CD14-positive monocyte (primary cell): ENCODE data around the gene MSTN. TPM values are rescaled to one million over a fixed set of nuclear protein-coding genes. Genes with fewer than 3 reads are reported as not detected.
"Not testable (repeated sequence)": the region's sequence is repeated elsewhere in the genome, so short reads cannot be mapped to it uniquely, and the experiment has no call there.

ENCODE experiments used
- DNase-seq, 3 donors: peaks; one replicate each; pipeline ENCODE4 v3.0.0-alpha.2; 2011 to 2022
- H2AFZ ChIP-seq: 2 replicates; pipeline ENCODE4 v1.6.0; 2012; ENCODE audit warnings: mild to moderate bottlenecking, low read depth, low read length, inconsistent platforms; ENCODE audit not compliant: insufficient read depth, poor library complexity, severe bottlenecking
- H3K27ac ChIP-seq, 2 donors: 1 replicate in 1 of 2; 2 replicates in 1 of 2; pipeline ENCODE4 v1.5.1; 2012 to 2013; ENCODE audit warnings: low read length in 2 of 2, control low read depth in 1 of 2, inconsistent platforms in 1 of 2, low read depth in 1 of 2, mild to moderate bottlenecking in 1 of 2
- H3K27me3 ChIP-seq, 2 donors: one replicate each; pipeline versions ENCODE4 v1.6.0 to v1.6.1; 2011 to 2013; ENCODE audit warnings: low read length in 2 of 2; ENCODE audit not compliant: control insufficient read depth in 2 of 2, insufficient read depth in 2 of 2
- H3K36me3 ChIP-seq, 2 donors: replicated peaks in 1 of 2; 1 replicate in 1 of 2; 2 replicates in 1 of 2; pipeline versions ENCODE4 v1.5.1 to v1.6.1; 2012 to 2013; ENCODE audit warnings: low read length in 2 of 2, control low read depth in 1 of 2, inconsistent platforms in 1 of 2, mild to moderate bottlenecking in 1 of 2; ENCODE audit not compliant: insufficient read depth in 2 of 2, control insufficient read depth in 1 of 2
- H3K4me1 ChIP-seq, 2 donors: 1 replicate in 1 of 2; 2 replicates in 1 of 2; pipeline versions ENCODE4 v1.5.1 to v1.6.1; 2012 to 2013; ENCODE audit warnings: low read length in 2 of 2, control low read depth in 1 of 2, inconsistent platforms in 1 of 2, mild to moderate bottlenecking in 1 of 2, moderate library complexity in 1 of 2; ENCODE audit not compliant: insufficient read depth in 2 of 2, control insufficient read depth in 1 of 2
- H3K4me2 ChIP-seq: replicated peaks from 2 replicates; pipeline ENCODE3; 2012; ENCODE audit warnings: low read length, moderate library complexity, mild to moderate bottlenecking; ENCODE audit not compliant: poor library complexity, severe bottlenecking; ENCODE audit errors: extremely low read depth
- H3K4me3 ChIP-seq, 3 experiments: fragments of 200-600 bp in 1 of 3; sonication (generic) in 1 of 3; replicated peaks in 1 of 3; 1 replicate in 2 of 3; 2 replicates in 1 of 3; pipeline ENCODE4 v1.5.1; 2011 to 2013; ENCODE audit warnings: low read length in 3 of 3, mild to moderate bottlenecking in 3 of 3, control low read depth in 2 of 3, low read depth in 2 of 3, inconsistent platforms in 1 of 3, moderate library complexity in 1 of 3
- H3K79me2 ChIP-seq: 2 replicates; pipeline ENCODE4 v1.6.0; 2012; ENCODE audit warnings: mild to moderate bottlenecking, control low read depth, inconsistent platforms, low read length, moderate library complexity; ENCODE audit not compliant: insufficient read depth
- H3K9ac ChIP-seq: 2 replicates; pipeline ENCODE4 v1.6.0; 2017; ENCODE audit warnings: low read length, mild to moderate bottlenecking; ENCODE audit not compliant: insufficient read depth, poor library complexity, severe bottlenecking
- H3K9me3 ChIP-seq, 2 donors: replicated peaks in 1 of 2; 1 replicate in 1 of 2; 2 replicates in 1 of 2; pipeline versions ENCODE4 v1.5.1 to v1.6.1; 2012 to 2013; ENCODE audit warnings: low read length in 2 of 2, control low read depth in 1 of 2; ENCODE audit not compliant: control insufficient read depth in 1 of 2, insufficient read depth in 1 of 2
- H4K20me1 ChIP-seq: 2 replicates; pipeline ENCODE4 v1.6.0; 2012; ENCODE audit warnings: mild to moderate bottlenecking, low read length, control low read depth, moderate library complexity; ENCODE audit not compliant: insufficient read depth
- H3K27ac Mint-ChIP-seq, 7 donors: one replicate each; pipeline ENCODE4 v1.8.0; 2020; ENCODE audit warnings: mild to moderate bottlenecking in 7 of 7, mixed read lengths in 7 of 7, moderate library complexity in 6 of 7, inconsistent platforms in 2 of 7
- H3K27me3 Mint-ChIP-seq, 3 donors: one replicate each; pipeline ENCODE4 v1.8.0; 2021 to 2022; ENCODE audit warnings: low read depth in 3 of 3, mild to moderate bottlenecking in 3 of 3, mixed read lengths in 3 of 3, moderate library complexity in 3 of 3, inconsistent platforms in 1 of 3
- H3K36me3 Mint-ChIP-seq, 2 donors: one replicate each; pipeline ENCODE4 v1.8.0; 2020; ENCODE audit warnings: mixed read lengths in 2 of 2, inconsistent platforms in 1 of 2, mild to moderate bottlenecking in 1 of 2
- H3K4me1 Mint-ChIP-seq: one replicate; pipeline ENCODE4 v1.8.0; 2020; ENCODE audit warnings: mild to moderate bottlenecking, mixed read lengths
- H3K4me3 Mint-ChIP-seq, 2 donors: one replicate each; pipeline ENCODE4 v1.8.0; 2020; ENCODE audit warnings: mild to moderate bottlenecking in 2 of 2, mixed read lengths in 2 of 2, moderate library complexity in 1 of 2
- H3K9me3 Mint-ChIP-seq, 7 donors: one replicate each; pipeline ENCODE4 v1.8.0; 2020 to 2022; ENCODE audit warnings: mixed read lengths in 7 of 7, mild to moderate bottlenecking in 6 of 7, moderate library complexity in 6 of 7, inconsistent platforms in 2 of 7
- CTCF ChIP-seq: fragments of 200-600 bp; IDR thresholded peaks from one replicate; pipeline ENCODE4 v1.8.0; 2022; ENCODE audit warnings: antibody characterized with exemption, mild to moderate bottlenecking
- WGBS: methylation state at CpG from one replicate; pipeline ENCODE4 v1.1.5; 2013; ENCODE audit warnings: missing lambda C conversion rate; ENCODE audit not compliant: insufficient coverage; 5-methylcytosine and 5-hydroxymethylcytosine counted together
- intact Hi-C, 2 donors: fragments of 100-400 bp; cut with micrococcal nuclease; formaldehyde crosslinking; loops; one replicate each; pipeline versions ENCODE4 v1.15.0 to v1.15.1; 2023
- polyA plus RNA-seq, 3 donors: library from polyadenylated mRNA; depleted of rRNA in 1 of 3; unstranded in 2 of 3; stranded (reverse) in 1 of 3; fragments of 300-500 nt in 2 of 3; fragments of >200 nt in 1 of 3; fragmentation: Illumina TruSeq in 2 of 3; gene quantifications; 1 replicate in 2 of 3; 2 replicates in 1 of 3; pipeline ENCODE4 v1.2.3, GENCODE V29; 2012 to 2021

MSTN gene
- polyA plus RNA-seq, 3 donors, result not detected

GRCh38 chr2:190043441-190043840 lies 19.1 kb downstream of the MSTN start:
- no peak overlapping the region for H3K9ac ChIP-seq
- H3K36me3 Mint-ChIP-seq, result no peaks in the 10 kb centered on the region
- no peaks in the 10 kb centered on the region for H3K79me2 ChIP-seq
- no peak overlapping the region for H3K27ac Mint-ChIP-seq
- H3K27ac ChIP-seq, result no peak overlapping the region
- WGBS, result 100% methylated on average over 2 of the region's 3 CpGs
- no peak overlapping the region for H2AFZ ChIP-seq
- intact Hi-C loops, result no loop called here
- H3K27me3 ChIP-seq, result no peaks in the 10 kb centered on the region
- peaks cover 3 to 5% (median 3%) of the 10 kb centered on the region in 3 donors for H3K27me3 Mint-ChIP-seq
- H3K9me3 Mint-ChIP-seq, result peaks cover 0 to 3% (median 2%) of the 10 kb centered on the region in 7 donors
- no peak overlapping the region for H3K4me2 ChIP-seq
- no peak for DNase-seq
- no peak overlapping the region for H3K4me3 ChIP-seq
- no peak overlapping the region for H3K4me3 Mint-ChIP-seq
- no peaks in the 10 kb centered on the region for H4K20me1 ChIP-seq
- no peaks in the 10 kb centered on the region for H3K36me3 ChIP-seq
- H3K9me3 ChIP-seq, result no peaks in the 10 kb centered on the region
- no peak for TF ChIP-seq CTCF
- no peaks in the 10 kb centered on the region for H3K4me1 ChIP-seq
- H3K4me1 Mint-ChIP-seq, result peaks cover 3% of the 10 kb centered on the region

GRCh38 chr2:190036071-190036470 lies 26.5 kb downstream of the MSTN start:
- no peak overlapping the region for H3K4me3 Mint-ChIP-seq
- no peak overlapping the region for H3K9ac ChIP-seq
- H3K4me1 Mint-ChIP-seq, result peaks cover 3% of the 10 kb centered on the region
- H3K36me3 ChIP-seq, result no peaks in the 10 kb centered on the region
- no peak overlapping the region for H3K4me2 ChIP-seq
- no peak for DNase-seq
- no peak overlapping the region for H3K27ac ChIP-seq
- H2AFZ ChIP-seq, result no peak overlapping the region
- no peaks in the 10 kb centered on the region for H4K20me1 ChIP-seq
- H3K36me3 Mint-ChIP-seq, result no peaks in the 10 kb centered on the region
- intact Hi-C loops, result no loop called here
- WGBS, result no CpG with 5 or more reads among the region's 2 CpGs
- H3K9me3 ChIP-seq, result no peaks in the 10 kb centered on the region
- H3K27me3 ChIP-seq, result no peaks in the 10 kb centered on the region
- H3K27ac Mint-ChIP-seq, result no peak overlapping the region
- no peak overlapping the region for H3K4me3 ChIP-seq
- peaks cover 0 to 3% (median 2%) of the 10 kb centered on the region in 7 donors for H3K9me3 Mint-ChIP-seq
- H3K4me1 ChIP-seq, result no peaks in the 10 kb centered on the region
- H3K79me2 ChIP-seq, result no peaks in the 10 kb centered on the region
- no peak for TF ChIP-seq CTCF
- H3K27me3 Mint-ChIP-seq, result peaks cover 0 to 2% (median under 1%) of the 10 kb centered on the region in 3 donors

- no CpG with 5 or more reads among the region's 10 CpGs for WGBS
- H3K36me3 ChIP-seq, H3K4me3 Mint-ChIP-seq, H3K4me1 ChIP-seq, H3K9me3 Mint-ChIP-seq, H3K4me2 ChIP-seq, H3K27ac ChIP-seq, H3K79me2 ChIP-seq, H3K4me3 ChIP-seq, intact Hi-C loops, H3K4me1 Mint-ChIP-seq, H3K27ac Mint-ChIP-seq, H2AFZ ChIP-seq, H3K36me3 Mint-ChIP-seq, H4K20me1 ChIP-seq, H3K9ac ChIP-seq, H3K27me3 Mint-ChIP-seq, DNase-seq, H3K9me3 ChIP-seq, H3K27me3 ChIP-seq: not testable (repeated sequence)
Measured at GRCh38 chr2:190034417-190034816, 28.1 kb downstream of the MSTN start.
